GM12892 (cell line): ENCODE results near the gene CACNA1C.

Experiments used
- POLR2A ChIP-seq: IDR thresholded peaks from 2 replicates; pipeline ENCODE4 v1.6.1; 2011; ENCODE audit warnings: low read depth, low read length, control low read depth
- POLR2AphosphoS5 ChIP-seq: IDR thresholded peaks from 2 replicates; pipeline ENCODE4 v1.6.1; 2011; ENCODE audit warnings: low read depth, low read length, control low read depth
- TAF1 ChIP-seq: IDR thresholded peaks from 2 replicates; pipeline ENCODE4 v1.6.1; 2011; ENCODE audit warnings: low read depth, mild to moderate bottlenecking, control low read depth, low read length, borderline replicate concordance

GRCh38 chr12:2567711-2568110, 514.9 kb downstream of the CACNA1C start:
- TF ChIP-seq POLR2AphosphoS5 (no peak), POLR2A (no peak), TAF1 (no peak)
